ENCODE results near the gene C1orf52.

Gene C1orf52

DNA sequence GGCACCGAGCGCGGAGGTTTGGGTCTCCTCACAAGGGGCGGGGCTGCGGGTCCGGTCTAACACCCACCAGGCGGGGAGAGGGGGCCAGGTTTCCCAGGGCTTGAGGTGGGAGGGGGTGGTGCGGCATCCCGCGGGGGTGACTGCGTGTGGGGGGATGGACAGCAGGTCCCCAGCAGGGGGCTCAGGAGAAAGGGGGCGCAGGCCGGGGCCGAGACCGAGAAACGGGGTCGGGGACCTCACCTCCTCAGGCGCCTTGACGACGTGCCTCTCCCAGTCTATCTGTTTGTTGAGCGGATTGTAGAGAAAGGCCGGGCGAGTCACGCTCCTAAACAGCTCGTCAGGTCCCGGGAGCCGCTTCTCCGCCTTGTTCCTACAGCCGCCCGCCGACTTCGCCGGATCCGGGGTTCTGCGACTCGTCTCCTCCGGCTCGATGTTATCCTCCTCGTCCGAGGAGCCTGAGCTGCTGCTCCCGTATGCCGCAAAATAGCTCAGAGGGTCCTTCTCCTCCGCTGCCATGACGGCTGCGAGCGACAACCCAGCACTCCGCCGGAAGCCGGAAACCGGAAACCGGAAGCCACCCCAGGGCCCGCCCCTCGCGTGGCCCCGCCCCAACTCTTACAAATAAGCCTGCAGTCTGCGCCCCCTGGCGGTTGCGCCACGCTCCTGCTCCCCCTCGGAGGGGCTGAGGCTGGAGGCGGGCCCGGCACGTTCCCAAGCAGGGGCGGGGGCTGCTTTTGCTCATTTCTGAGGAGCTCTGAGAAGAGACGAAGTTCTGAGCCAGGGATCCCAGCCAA lies at the start of gene C1orf52:
TSS of gene C1orf52 (minus strand) at position 545 of the 794 bp plus-strand sequence. CDS start at position 516, 29 bp downstream.
- Histone ChIP-seq H3K36me3 (ENCODE audit: control insufficient read depth, low read length) (peaks cover 48% of the 10 kb centered on the region), H3K9me2 (replicated peaks; ENCODE audit: control insufficient read depth, low read length) (no peaks in the 10 kb centered on the region), H3K4me2 (ENCODE audit: low read length) (peak within 1 kb of the TSS; percentile 86), H3K4me1 (ENCODE audit: control insufficient read depth, low read length) (peaks cover 19% of the 10 kb centered on the region), H4K20me1 (ENCODE audit: control insufficient read depth, insufficient read depth, low read depth, low read length) (no peaks in the 10 kb centered on the region), H3K4me3 (ENCODE audit: low read length) (peak within 1 kb of the TSS; percentile 87), H3F3A (ENCODE audit: control insufficient read depth, insufficient read depth) (no peaks in the 10 kb centered on the region; the same call in 1 of the 2 replicates), H3K9me3 (ENCODE audit: control insufficient read depth, insufficient read depth, low read length) (no peaks in the 10 kb centered on the region), H3K27me3 (ENCODE audit: control insufficient read depth, low read length) (no peaks in the 10 kb centered on the region), H3K27ac (ENCODE audit: low read depth, low read length) (no peak within 1 kb of the TSS), H3K79me2 (ENCODE audit: control insufficient read depth, low read length) (peaks cover 38% of the 10 kb centered on the region)
- no peak for TF ChIP-seq EZH2phosphoT487 (IDR thresholded peaks at IDR 0.05; ENCODE audit: borderline replicate concordance, low read length)
- TF ChIP-seq, protein P1, sequence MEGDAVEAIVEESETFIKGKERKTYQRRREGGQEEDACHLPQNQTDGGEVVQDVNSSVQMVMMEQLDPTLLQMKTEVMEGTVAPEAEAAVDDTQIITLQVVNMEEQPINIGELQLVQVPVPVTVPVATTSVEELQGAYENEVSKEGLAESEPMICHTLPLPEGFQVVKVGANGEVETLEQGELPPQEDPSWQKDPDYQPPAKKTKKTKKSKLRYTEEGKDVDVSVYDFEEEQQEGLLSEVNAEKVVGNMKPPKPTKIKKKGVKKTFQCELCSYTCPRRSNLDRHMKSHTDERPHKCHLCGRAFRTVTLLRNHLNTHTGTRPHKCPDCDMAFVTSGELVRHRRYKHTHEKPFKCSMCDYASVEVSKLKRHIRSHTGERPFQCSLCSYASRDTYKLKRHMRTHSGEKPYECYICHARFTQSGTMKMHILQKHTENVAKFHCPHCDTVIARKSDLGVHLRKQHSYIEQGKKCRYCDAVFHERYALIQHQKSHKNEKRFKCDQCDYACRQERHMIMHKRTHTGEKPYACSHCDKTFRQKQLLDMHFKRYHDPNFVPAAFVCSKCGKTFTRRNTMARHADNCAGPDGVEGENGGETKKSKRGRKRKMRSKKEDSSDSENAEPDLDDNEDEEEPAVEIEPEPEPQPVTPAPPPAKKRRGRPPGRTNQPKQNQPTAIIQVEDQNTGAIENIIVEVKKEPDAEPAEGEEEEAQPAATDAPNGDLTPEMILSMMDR (IDR thresholded peaks at IDR 0.05; ENCODE audit: low read depth, low read length, poor library complexity, severe bottlenecking), result peak; percentile 90

DNA sequence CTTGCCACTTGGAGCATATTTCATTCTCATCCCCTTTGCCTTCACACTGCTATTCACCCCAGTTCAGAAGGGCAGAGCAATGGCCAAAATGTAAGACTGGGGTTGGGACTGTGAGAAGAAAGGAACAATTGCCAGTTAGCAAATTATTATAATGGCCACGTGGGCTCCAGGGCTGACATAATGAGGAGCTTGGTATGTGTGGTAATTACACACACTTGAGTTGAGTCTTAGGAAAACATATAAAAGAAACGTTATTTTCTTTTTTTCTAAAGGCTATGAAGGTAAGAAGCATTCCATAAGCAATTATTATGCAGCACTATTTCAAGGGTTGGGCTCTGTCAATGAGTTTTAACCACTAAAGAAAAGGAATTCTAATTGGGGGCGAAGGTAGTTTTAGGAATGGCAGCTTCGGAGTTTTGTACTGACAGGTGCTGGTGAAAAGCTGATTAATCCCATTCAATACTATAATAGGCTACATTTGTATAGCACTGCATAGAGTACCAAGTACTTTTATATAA lies 49.4 kb upstream of the C1orf52 start:
- peaks cover 16% of the 10 kb centered on the region for H3K27me3 ChIP-seq (ENCODE audit: control insufficient read depth, low read length)
- H3F3A ChIP-seq (ENCODE audit: control insufficient read depth, insufficient read depth), result no peaks in the 10 kb centered on the region
- no peaks in the 10 kb centered on the region for H4K20me1 ChIP-seq (ENCODE audit: control insufficient read depth, insufficient read depth, low read depth, low read length)
- TF ChIP-seq EZH2phosphoT487 (IDR thresholded peaks at IDR 0.05; ENCODE audit: borderline replicate concordance, low read length), result no peak
- TF ChIP-seq, protein P1 (IDR thresholded peaks at IDR 0.05; ENCODE audit: low read depth, low read length, poor library complexity, severe bottlenecking), result no peak
- no peaks in the 10 kb centered on the region for H3K9me3 ChIP-seq (ENCODE audit: control insufficient read depth, insufficient read depth, low read length)
- H3K79me2 ChIP-seq (ENCODE audit: control insufficient read depth, low read length), result no peaks in the 10 kb centered on the region
- H3K9me2 ChIP-seq (replicated peaks; ENCODE audit: control insufficient read depth, low read length), result no peaks in the 10 kb centered on the region
- peak overlapping the region; percentile 43; the same call in 1 of the 2 replicates for H3K4me2 ChIP-seq (ENCODE audit: low read length)
- H3K27ac ChIP-seq (ENCODE audit: low read depth, low read length), result no peak overlapping the region
- H3K4me1 ChIP-seq (ENCODE audit: control insufficient read depth, low read length), result peaks cover 5% of the 10 kb centered on the region
- no peaks in the 10 kb centered on the region for H3K36me3 ChIP-seq (ENCODE audit: control insufficient read depth, low read length)
- no peak overlapping the region for H3K4me3 ChIP-seq (ENCODE audit: low read length)

GRCh38 chr1:85307987-85308832 lies 48.7 kb upstream of the C1orf52 start:
- no peaks in the 10 kb centered on the region for H3K36me3 ChIP-seq (ENCODE audit: control insufficient read depth, low read length)
- H3K27ac ChIP-seq (ENCODE audit: low read depth, low read length), result no peak overlapping the region

More at GRCh38 chr1:85307987-85308832, 48.7 kb upstream of the C1orf52 start:
- H3F3A ChIP-seq (ENCODE audit: control insufficient read depth, insufficient read depth), result no peaks in the 10 kb centered on the region
- H3K4me3 ChIP-seq (ENCODE audit: low read length), result 0 out of 2 replicates have a peak overlapping the region, but pooled peaks have one; percentile 14
- H4K20me1 ChIP-seq (ENCODE audit: control insufficient read depth, insufficient read depth, low read depth, low read length), result no peaks in the 10 kb centered on the region
- H3K9me3 ChIP-seq (ENCODE audit: control insufficient read depth, insufficient read depth, low read length), result no peaks in the 10 kb centered on the region
- no peaks in the 10 kb centered on the region for H3K79me2 ChIP-seq (ENCODE audit: control insufficient read depth, low read length)
- TF ChIP-seq, protein P1 (IDR thresholded peaks at IDR 0.05; ENCODE audit: low read depth, low read length, poor library complexity, severe bottlenecking), result peak; percentile 92
- TF ChIP-seq EZH2phosphoT487 (IDR thresholded peaks at IDR 0.05; ENCODE audit: borderline replicate concordance, low read length), result peak; percentile 51; the same call in 1 of the 2 replicates
- no peaks in the 10 kb centered on the region for H3K9me2 ChIP-seq (replicated peaks; ENCODE audit: control insufficient read depth, low read length)
- peaks cover 5% of the 10 kb centered on the region for H3K4me1 ChIP-seq (ENCODE audit: control insufficient read depth, low read length)
- peaks cover 13% of the 10 kb centered on the region for H3K27me3 ChIP-seq (ENCODE audit: control insufficient read depth, low read length)
- H3K4me2 ChIP-seq (ENCODE audit: low read length), result peak overlapping the region; percentile 43; the same call in 1 of the 2 replicates
